Measurements from ENCODE around the gene CDKN2AIPNL.

GRCh38 chr5:134370311-134370870 lies 41.3 kb downstream of the CDKN2AIPNL start:
- TF ChIP-seq YY1 (IDR thresholded peaks at IDR 0.05; ENCODE audit: low read depth, low read length) (no peak), CTCF (IDR thresholded peaks at IDR 0.05; ENCODE audit: control extremely low read depth in 1 of 3, insufficient read depth in 1 of 3, low read depth in 1 of 3, low read length in 3 of 3) (no peak), EP300 (IDR thresholded peaks at IDR 0.05; ENCODE audit: borderline replicate concordance in 1 of 2, low read depth in 2 of 2, low read length in 2 of 2) (no peak), PHF8 (conservative IDR thresholded peaks at IDR 0.05; ENCODE audit: low read depth, low read length) (no peak), USF2 (IDR thresholded peaks at IDR 0.05; ENCODE audit: low read length) (no peak), POLR2A (IDR thresholded peaks at IDR 0.05; ENCODE audit: control extremely low read depth in 1 of 2, low read depth in 2 of 2, low read length in 2 of 2) (no peak; a peak in 1 of 3 replicates), EGR1 (IDR thresholded peaks at IDR 0.05; ENCODE audit: borderline replicate concordance, low read depth, low read length) (no peak)
